Keratinocyte (primary cell): ENCODE data around the gene SHROOM4. TPM values are rescaled to one million over a fixed set of nuclear protein-coding genes. Genes with fewer than 3 reads are reported as not detected.

ENCODE experiments used
- DNase-seq: peaks from one replicate; pipeline ENCODE4 v3.0.0-alpha.2; 2011; ENCODE audit warnings: low read depth, missing footprints, low spot score
- FAIRE-seq: peaks from 2 replicates; lab custom pipeline; 2011; peaks lifted over from hg19 to GRCh38; lab: Jason Lieb, UNC
- H2AFZ ChIP-seq: 2 replicates; pipeline ENCODE4 v1.6.0; 2012; ENCODE audit warnings: low read length, control low read depth, inconsistent platforms; ENCODE audit not compliant: control insufficient read depth
- H3K27ac ChIP-seq: 2 replicates; pipeline ENCODE4 v1.5.1; 2011; ENCODE audit warnings: low read length; ENCODE audit not compliant: control insufficient read depth, insufficient read depth
- H3K27me3 ChIP-seq: 3 replicates; pipeline ENCODE4 v1.6.0; 2011; ENCODE audit warnings: low read length; ENCODE audit not compliant: control insufficient read depth, insufficient read depth; ENCODE audit errors: extremely low read depth
- H3K36me3 ChIP-seq, 2 experiments: 2 replicates in 1 of 2; 3 replicates in 1 of 2; pipeline ENCODE4 v1.5.1; 2011; ENCODE audit warnings: low read length in 2 of 2, mild to moderate bottlenecking in 1 of 2; ENCODE audit not compliant: control insufficient read depth in 2 of 2, insufficient read depth in 2 of 2; ENCODE audit errors: extremely low read depth in 1 of 2
- H3K4me1 ChIP-seq: 3 replicates; pipeline ENCODE4 v1.5.1; 2011; ENCODE audit warnings: low read length; ENCODE audit not compliant: control insufficient read depth, insufficient read depth; ENCODE audit errors: extremely low read depth
- H3K4me2 ChIP-seq: 3 replicates; pipeline ENCODE4 v1.6.0; 2011; ENCODE audit warnings: low read depth, low read length; ENCODE audit not compliant: control insufficient read depth, insufficient read depth; ENCODE audit errors: extremely low read depth
- H3K4me3 ChIP-seq, 3 experiments: fragments of 200-600 bp in 1 of 3; sonication (generic) in 1 of 3; 2 replicates in 2 of 3; 3 replicates in 1 of 3; pipeline ENCODE4 v1.5.1; 2011 to 2016; ENCODE audit warnings: low read length in 3 of 3, mild to moderate bottlenecking in 3 of 3, control low read depth in 2 of 3, inconsistent platforms in 1 of 3, low read depth in 1 of 3, mixed read lengths in 1 of 3, mixed run types in 1 of 3, moderate library complexity in 1 of 3; ENCODE audit not compliant: control insufficient read depth in 2 of 3, insufficient read depth in 2 of 3; ENCODE audit errors: extremely low read depth in 1 of 3
- H3K79me2 ChIP-seq: 2 replicates; pipeline ENCODE4 v1.6.0; 2012; ENCODE audit warnings: low read length; ENCODE audit not compliant: control insufficient read depth, insufficient read depth
- H3K9ac ChIP-seq: 3 replicates; pipeline ENCODE4 v1.6.0; 2011; ENCODE audit warnings: low read length; ENCODE audit not compliant: control insufficient read depth, insufficient read depth; ENCODE audit errors: extremely low read depth
- H3K9me1 ChIP-seq: 3 replicates; pipeline ENCODE4 v1.6.0; 2011; ENCODE audit warnings: low read length; ENCODE audit not compliant: control insufficient read depth, insufficient read depth; ENCODE audit errors: extremely low read depth
- H3K9me3 ChIP-seq: 2 replicates; pipeline ENCODE4 v1.5.1; 2012; ENCODE audit warnings: low read depth, low read length; ENCODE audit not compliant: control insufficient read depth
- H4K20me1 ChIP-seq: 3 replicates; pipeline ENCODE4 v1.6.0; 2011; ENCODE audit warnings: low read length; ENCODE audit not compliant: control insufficient read depth, insufficient read depth; ENCODE audit errors: extremely low read depth
- EZH2 ChIP-seq: IDR thresholded peaks from one replicate; pipeline ENCODE4 v1.6.1; 2012; ENCODE audit warnings: inconsistent platforms, mild to moderate bottlenecking, low read length, moderate library complexity
- dilution Hi-C: fragments of 300-500 bp; cut with MboI; formaldehyde crosslinking; loops from one replicate; pipeline ENCODE4 v1.7.0; 2020; ENCODE audit warnings: low sequenced_read_pairs; ENCODE audit not compliant: extremely low pct_ligation_motif_present
- polyA plus RNA-seq, 5 experiments: library from polyadenylated mRNA; depleted of rRNA in 3 of 5; stranded (reverse) in 3 of 5; stranded (forward) in 1 of 5; unstranded in 1 of 5; fragments of >200 nt; gene quantifications; 1 replicate in 1 of 5; 2 replicates in 3 of 5; 3 replicates in 1 of 5; pipeline versions ENCODE4 v1.2.1 to v1.2.3, GENCODE V29; 2011 to 2012; ENCODE audit warnings: missing spikeins in 2 of 5, low read depth in 1 of 5, low replicate concordance in 1 of 5
- small RNA-seq, 3 experiments: library from RNA; depleted of rRNA; stranded (forward); fragments of <200 nt; gene quantifications; one replicate each; pipeline ENCODE3, GENCODE V24; 2012; ENCODE audit warnings: low read depth in 3 of 3, low replicate concordance in 1 of 3; ENCODE audit not compliant: insufficient read length in 3 of 3
- TF ChIP-seq, protein P1 (sequence below), 3 experiments: IDR thresholded peaks in 1 of 3; conservative IDR thresholded peaks in 1 of 3; optimal IDR thresholded peaks in 1 of 3; 2 replicates in 2 of 3; 3 replicates in 1 of 3; pipeline versions ENCODE3 to v1.5.1; 2011; ENCODE audit warnings: low read length in 3 of 3, mild to moderate bottlenecking in 3 of 3, moderate library complexity in 2 of 3, control low read depth in 1 of 3, inconsistent platforms in 1 of 3; ENCODE audit not compliant: insufficient read depth in 2 of 3; ENCODE audit errors: extremely low read depth in 1 of 3

The SHROOM4 gene
- polyA plus RNA-seq, 1 donor (not counting 4 experiments of a cell fraction or from before 2014, with no cell fraction given), result 0.50 TPM

DNA sequence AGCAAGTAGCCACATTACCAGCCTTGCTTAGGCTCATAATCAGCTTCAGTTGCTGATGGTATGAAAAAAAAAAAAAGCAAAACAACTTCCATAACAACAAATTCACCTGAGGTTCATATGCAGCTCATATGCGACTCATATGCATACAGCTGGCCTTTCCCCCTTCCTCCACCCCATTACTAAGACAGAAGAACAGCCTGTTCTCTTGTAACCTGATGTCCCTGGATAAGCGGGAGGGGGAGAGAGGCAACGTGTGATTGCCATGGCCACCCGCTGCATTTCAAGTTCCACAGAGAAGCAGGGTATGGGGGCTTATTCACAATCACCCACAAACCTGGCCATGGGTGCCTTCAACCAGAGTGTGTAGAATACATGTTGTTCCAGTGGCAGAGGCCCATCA lies 248.3 kb downstream of the SHROOM4 start:
- Histone ChIP-seq H3K27me3 (no peaks in the 10 kb centered on the region), H3K36me3 (no peaks in the 10 kb centered on the region), H3K4me1 (no peaks in the 10 kb centered on the region), H3K9me1 (no peaks in the 10 kb centered on the region), H3K4me2 (no peak overlapping the region), H3K9me3 (no peaks in the 10 kb centered on the region), H3K9ac (no peak overlapping the region), H3K4me3 (no peak overlapping the region), H3K79me2 (no peaks in the 10 kb centered on the region), H3K27ac (no peak overlapping the region), H4K20me1 (no peaks in the 10 kb centered on the region), H2AFZ (no peak overlapping the region)
- DNase-seq (no peak), FAIRE-seq (no peak)
- TF ChIP-seq, protein P1, sequence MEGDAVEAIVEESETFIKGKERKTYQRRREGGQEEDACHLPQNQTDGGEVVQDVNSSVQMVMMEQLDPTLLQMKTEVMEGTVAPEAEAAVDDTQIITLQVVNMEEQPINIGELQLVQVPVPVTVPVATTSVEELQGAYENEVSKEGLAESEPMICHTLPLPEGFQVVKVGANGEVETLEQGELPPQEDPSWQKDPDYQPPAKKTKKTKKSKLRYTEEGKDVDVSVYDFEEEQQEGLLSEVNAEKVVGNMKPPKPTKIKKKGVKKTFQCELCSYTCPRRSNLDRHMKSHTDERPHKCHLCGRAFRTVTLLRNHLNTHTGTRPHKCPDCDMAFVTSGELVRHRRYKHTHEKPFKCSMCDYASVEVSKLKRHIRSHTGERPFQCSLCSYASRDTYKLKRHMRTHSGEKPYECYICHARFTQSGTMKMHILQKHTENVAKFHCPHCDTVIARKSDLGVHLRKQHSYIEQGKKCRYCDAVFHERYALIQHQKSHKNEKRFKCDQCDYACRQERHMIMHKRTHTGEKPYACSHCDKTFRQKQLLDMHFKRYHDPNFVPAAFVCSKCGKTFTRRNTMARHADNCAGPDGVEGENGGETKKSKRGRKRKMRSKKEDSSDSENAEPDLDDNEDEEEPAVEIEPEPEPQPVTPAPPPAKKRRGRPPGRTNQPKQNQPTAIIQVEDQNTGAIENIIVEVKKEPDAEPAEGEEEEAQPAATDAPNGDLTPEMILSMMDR (optimal IDR thresholded peaks at IDR 0.05 in 1 of 3, IDR thresholded peaks at IDR 0.05 in 1 of 3, conservative IDR thresholded peaks at IDR 0.05 in 1 of 3; ENCODE audit: extremely low read depth in 1 of 3, insufficient read depth in 2 of 3, low read length in 3 of 3), result no peak
- no peak for TF ChIP-seq EZH2
- dilution Hi-C loops, result no loop called here

Small RNAs within 50 kb of the gene (small RNA-seq; reads per million reads assigned to genes)
- gene RNU6-935P, result 0 reads per million in 3 experiments

Other genes with a start within 250 kb of the SHROOM4 start
- gene BMP15, start 96.5 kb upstream of the SHROOM4 start, polyA plus RNA-seq, result not detected in 3 replicates